ENCODE measurements around the gene STPG2.

DNA sequence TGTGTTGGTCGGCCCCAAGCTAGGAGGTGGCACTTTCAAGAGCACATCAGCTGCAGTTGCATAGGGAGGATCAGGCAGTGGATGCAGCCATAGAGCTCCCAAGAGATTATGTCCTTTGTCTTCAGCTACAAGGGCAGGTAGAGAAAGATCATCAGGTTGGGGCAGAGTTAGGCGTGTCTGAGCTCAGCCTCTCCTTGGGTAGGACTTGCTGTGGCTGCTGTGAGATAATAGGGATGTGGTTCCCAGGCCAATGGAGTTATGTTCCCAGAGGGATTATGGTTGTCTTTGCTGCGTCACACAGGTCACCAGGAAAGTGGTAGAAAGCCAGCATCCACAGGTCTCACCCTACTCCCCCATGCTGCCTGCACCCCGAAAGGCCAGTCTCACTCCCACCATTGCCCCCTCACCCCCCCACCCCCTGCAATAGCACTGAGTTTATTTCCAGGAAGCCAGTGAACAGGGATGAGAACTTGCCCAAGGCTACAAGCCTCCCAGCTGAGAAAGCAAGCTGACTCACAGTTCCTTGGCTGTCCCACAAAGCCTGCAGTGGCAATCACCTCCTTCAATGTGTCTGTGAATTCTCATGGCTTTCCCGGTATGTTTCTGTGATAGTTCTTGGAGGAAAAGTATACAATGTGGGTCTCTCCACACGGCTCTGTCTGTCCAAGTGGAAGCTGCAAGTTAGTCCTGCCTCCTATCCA is 148.4 kb downstream of the STPG2 start:
- TF ChIP-seq EP300 (IDR thresholded peaks at IDR 0.05) = no peak
- TF ChIP-seq, protein P1, sequence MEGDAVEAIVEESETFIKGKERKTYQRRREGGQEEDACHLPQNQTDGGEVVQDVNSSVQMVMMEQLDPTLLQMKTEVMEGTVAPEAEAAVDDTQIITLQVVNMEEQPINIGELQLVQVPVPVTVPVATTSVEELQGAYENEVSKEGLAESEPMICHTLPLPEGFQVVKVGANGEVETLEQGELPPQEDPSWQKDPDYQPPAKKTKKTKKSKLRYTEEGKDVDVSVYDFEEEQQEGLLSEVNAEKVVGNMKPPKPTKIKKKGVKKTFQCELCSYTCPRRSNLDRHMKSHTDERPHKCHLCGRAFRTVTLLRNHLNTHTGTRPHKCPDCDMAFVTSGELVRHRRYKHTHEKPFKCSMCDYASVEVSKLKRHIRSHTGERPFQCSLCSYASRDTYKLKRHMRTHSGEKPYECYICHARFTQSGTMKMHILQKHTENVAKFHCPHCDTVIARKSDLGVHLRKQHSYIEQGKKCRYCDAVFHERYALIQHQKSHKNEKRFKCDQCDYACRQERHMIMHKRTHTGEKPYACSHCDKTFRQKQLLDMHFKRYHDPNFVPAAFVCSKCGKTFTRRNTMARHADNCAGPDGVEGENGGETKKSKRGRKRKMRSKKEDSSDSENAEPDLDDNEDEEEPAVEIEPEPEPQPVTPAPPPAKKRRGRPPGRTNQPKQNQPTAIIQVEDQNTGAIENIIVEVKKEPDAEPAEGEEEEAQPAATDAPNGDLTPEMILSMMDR (IDR thresholded peaks at IDR 0.05) = no peak
